ENCODE results near the gene MUC5AC. TPM values are rescaled to one million over a fixed set of nuclear protein-coding genes. Genes with fewer than 3 reads are reported as not detected.
A peak's percentile ranks its signal among the peaks of the same experiment; 100 is the strongest.

MUC5AC gene, protein sequence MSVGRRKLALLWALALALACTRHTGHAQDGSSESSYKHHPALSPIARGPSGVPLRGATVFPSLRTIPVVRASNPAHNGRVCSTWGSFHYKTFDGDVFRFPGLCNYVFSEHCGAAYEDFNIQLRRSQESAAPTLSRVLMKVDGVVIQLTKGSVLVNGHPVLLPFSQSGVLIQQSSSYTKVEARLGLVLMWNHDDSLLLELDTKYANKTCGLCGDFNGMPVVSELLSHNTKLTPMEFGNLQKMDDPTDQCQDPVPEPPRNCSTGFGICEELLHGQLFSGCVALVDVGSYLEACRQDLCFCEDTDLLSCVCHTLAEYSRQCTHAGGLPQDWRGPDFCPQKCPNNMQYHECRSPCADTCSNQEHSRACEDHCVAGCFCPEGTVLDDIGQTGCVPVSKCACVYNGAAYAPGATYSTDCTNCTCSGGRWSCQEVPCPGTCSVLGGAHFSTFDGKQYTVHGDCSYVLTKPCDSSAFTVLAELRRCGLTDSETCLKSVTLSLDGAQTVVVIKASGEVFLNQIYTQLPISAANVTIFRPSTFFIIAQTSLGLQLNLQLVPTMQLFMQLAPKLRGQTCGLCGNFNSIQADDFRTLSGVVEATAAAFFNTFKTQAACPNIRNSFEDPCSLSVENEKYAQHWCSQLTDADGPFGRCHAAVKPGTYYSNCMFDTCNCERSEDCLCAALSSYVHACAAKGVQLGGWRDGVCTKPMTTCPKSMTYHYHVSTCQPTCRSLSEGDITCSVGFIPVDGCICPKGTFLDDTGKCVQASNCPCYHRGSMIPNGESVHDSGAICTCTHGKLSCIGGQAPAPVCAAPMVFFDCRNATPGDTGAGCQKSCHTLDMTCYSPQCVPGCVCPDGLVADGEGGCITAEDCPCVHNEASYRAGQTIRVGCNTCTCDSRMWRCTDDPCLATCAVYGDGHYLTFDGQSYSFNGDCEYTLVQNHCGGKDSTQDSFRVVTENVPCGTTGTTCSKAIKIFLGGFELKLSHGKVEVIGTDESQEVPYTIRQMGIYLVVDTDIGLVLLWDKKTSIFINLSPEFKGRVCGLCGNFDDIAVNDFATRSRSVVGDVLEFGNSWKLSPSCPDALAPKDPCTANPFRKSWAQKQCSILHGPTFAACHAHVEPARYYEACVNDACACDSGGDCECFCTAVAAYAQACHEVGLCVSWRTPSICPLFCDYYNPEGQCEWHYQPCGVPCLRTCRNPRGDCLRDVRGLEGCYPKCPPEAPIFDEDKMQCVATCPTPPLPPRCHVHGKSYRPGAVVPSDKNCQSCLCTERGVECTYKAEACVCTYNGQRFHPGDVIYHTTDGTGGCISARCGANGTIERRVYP (N-terminal part only)
- not detected in 2 replicates for total RNA-seq (2016; rRNA removed; fragmentation: Illumina TruSeq; extraction: Trizol)
- total RNA-seq (2016; cell fraction: cytosol; rRNA removed; fragmentation: Illumina TruSeq; extraction: Trizol; ENCODE audit: low read depth) = not detected in 2 replicates
- total RNA-seq (2016; cell fraction: insoluble cytoplasmic fraction; rRNA removed; fragmentation: Illumina TruSeq; extraction: Trizol) = not detected in 2 replicates
- not detected in 2 replicates for total RNA-seq (2016; cell fraction: membrane; rRNA removed; fragmentation: Illumina TruSeq; extraction: Trizol)
- not detected in 2 replicates for total RNA-seq (2016; cell fraction: nucleus; rRNA removed; fragmentation: Illumina TruSeq; extraction: Trizol)
- polyA plus RNA-seq (2011; rRNA removed) = under 0.01 TPM in 2 replicates
- under 0.01 TPM in 1 of 2 replicates, not detected in the other for polyA plus RNA-seq (2011; cell fraction: cytosol; rRNA removed)
- 0.02 TPM in 2 replicates for polyA plus RNA-seq (2011; cell fraction: nucleus; rRNA removed)
- not detected in 2 replicates for polyA plus RNA-seq (2012)
- polyA plus RNA-seq (2016; cell fraction: cytosol; fragmentation: Illumina TruSeq; extraction: Trizol; ENCODE audit: low read depth) = not detected in 2 replicates
- polyA plus RNA-seq (2016; cell fraction: insoluble cytoplasmic fraction; fragmentation: Illumina TruSeq; extraction: Trizol; ENCODE audit: low read depth) = not detected in 2 replicates
- polyA plus RNA-seq (2016; cell fraction: membrane; fragmentation: Illumina TruSeq; extraction: Trizol; ENCODE audit: low read depth) = not detected in 2 replicates
- polyA plus RNA-seq (2016; cell fraction: nucleus; fragmentation: Illumina TruSeq; extraction: Trizol; ENCODE audit: insufficient read depth, low read depth) = 0.03 TPM in 1 of 2 replicates, not detected in the other
- not detected in 2 replicates for polyA minus RNA-seq (2011; rRNA and poly(A)+ RNA removed; ENCODE audit: low replicate concordance)
- polyA minus RNA-seq (2011; cell fraction: cytosol; rRNA and poly(A)+ RNA removed) = not detected in 2 replicates
- polyA minus RNA-seq (2011; cell fraction: nucleus; rRNA and poly(A)+ RNA removed) = not detected in 2 replicates
- percentile 3 among the genes with signal in this experiment for Bru-seq, nascent RNA
- not detected for BruChase-seq, experiment 1, labeled RNA remaining after a 6-hour chase
- BruChase-seq, experiment 2, labeled RNA remaining after a 2-hour chase = percentile 6 among the genes with signal in this experiment
- long read RNA-seq, experiment 1 = 0 reads
- long read RNA-seq, experiment 2 = 0 reads

DNA sequence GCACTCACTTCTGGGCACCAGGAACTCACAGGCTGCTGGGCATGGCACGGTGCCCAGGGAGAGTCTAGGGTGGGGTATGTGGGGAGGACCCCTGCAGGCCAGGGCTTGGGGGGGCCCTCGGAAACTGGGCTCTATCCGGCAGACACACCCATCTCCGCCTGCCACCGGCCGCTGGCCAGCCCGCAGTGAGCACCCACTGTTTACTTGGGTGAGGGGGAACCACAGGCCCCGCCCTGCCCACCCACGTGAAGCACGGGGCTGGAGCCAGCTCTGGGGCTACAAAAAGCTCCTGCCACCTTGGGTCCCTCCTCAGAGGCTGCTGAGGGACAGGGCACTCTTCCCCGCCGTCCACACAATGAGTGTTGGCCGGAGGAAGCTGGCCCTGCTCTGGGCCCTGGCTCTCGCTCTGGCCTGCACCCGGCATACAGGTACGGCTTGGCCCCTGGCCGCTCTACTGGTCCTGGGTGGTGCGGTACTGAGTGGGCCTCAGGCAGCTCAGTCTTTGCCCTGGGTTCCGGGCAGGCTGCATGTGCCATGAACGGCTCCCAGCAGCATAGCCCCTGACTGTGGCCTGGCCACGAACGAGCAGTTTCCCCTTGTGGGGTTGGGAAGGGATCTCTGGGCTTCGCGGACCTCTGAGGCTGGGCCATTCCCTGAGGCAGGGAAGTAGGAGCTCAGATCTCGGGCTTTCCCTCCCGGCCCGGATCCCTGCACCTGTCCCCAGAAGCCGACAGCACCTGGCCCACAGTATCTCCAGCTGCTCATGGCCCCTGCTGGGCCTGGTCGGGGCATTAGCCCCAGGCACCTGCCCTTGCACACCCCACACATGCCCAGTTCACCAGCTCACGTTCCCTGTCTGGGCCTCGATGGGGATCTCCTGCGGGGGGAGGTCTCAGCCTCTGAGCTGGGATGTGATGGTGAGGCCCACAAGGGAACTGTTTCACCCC, at the start of gene MUC5AC:
Gene MUC5AC, plus strand, starts transcription at position 309 of the 947 bp plus-strand sequence. Its CDS starts 47 bp downstream, at position 356.
- ATAC-seq (no peak; the same call in 2 of the 3 replicates), DNase-seq (ENCODE audit: low spot score) (no peak), FAIRE-seq (no peak)
- H3K4me1 ChIP-seq (ENCODE audit: insufficient read depth, low read length) = peaks cover 15% of the 10 kb centered on the region
- TF ChIP-seq TAF1 (CRISPR knock-in tag; IDR thresholded peaks at IDR 0.05) (no peak), HNRNPK (IDR thresholded peaks at IDR 0.05; ENCODE audit: low read depth, low read length, poor library complexity, severe bottlenecking) (no peak), TP53 (CRISPR knock-in tag; conservative IDR thresholded peaks at IDR 0.05) (no peak), GLI4 (CRISPR knock-in tag; IDR thresholded peaks at IDR 0.05; ENCODE audit: borderline replicate concordance) (no peak), ZNF7 (CRISPR knock-in tag; IDR thresholded peaks at IDR 0.05) (no peak), ZNF501 (CRISPR knock-in tag; IDR thresholded peaks at IDR 0.05) (no peak), ZBTB42 (CRISPR knock-in tag; IDR thresholded peaks at IDR 0.05) (no peak), PLRG1 (conservative IDR thresholded peaks at IDR 0.05) (no peak)
- in situ Hi-C loops (cut with HindIII; ENCODE audit: extremely low pct_ligation_motif_present, low pct_unique_long_range_greater_than_20kb) (no loop called here), intact Hi-C loops (cut with micrococcal nuclease; ENCODE audit: unreplicated experiment) (no loop called here)
- ChIA-PET CTCF (ENCODE audit: low intra/inter-chr PET ratio, low total read pairs) (no interaction called here), POLR2A (no interaction called here)
- no peak within 1 kb of the TSS for H3K4me3 ChIP-seq (replicated peaks in 1 of 3; ENCODE audit: insufficient read depth in 1 of 3, low read depth in 2 of 3, low read length in 3 of 3)
- no peaks in the 10 kb centered on the region for H4K20me1 ChIP-seq (ENCODE audit: insufficient read depth, low read length)
- no CpG with 5 or more reads among the region's 32 CpGs for WGBS (ENCODE audit: low lambda C conversion rate)
- H3K79me2 ChIP-seq (ENCODE audit: insufficient read depth, low read length) = no peaks in the 10 kb centered on the region
- no peak within 1 kb of the TSS for H3K27ac ChIP-seq (ENCODE audit: extremely low read length, insufficient read depth, low read length)
- H3K9ac ChIP-seq (ENCODE audit: insufficient read depth, low read depth, low read length) = no peak within 1 kb of the TSS
- H2AFZ ChIP-seq (ENCODE audit: low read length) = no peak within 1 kb of the TSS
- no peak within 1 kb of the TSS for H3K4me2 ChIP-seq (ENCODE audit: low read depth, low read length)
- no peaks in the 10 kb centered on the region for H3K9me3 ChIP-seq (ENCODE audit: low read length)
- H3K27me3 ChIP-seq (ENCODE audit: control insufficient read depth in 1 of 2, insufficient read depth in 2 of 2, low read length in 2 of 2) = peaks cover 23 to 59% of the 10 kb centered on the region in 2 experiments; a peak in 4 of 5 replicates
- no peaks in the 10 kb centered on the region for H3K36me3 ChIP-seq (replicated peaks in 1 of 2; ENCODE audit: control insufficient read depth in 1 of 2, insufficient read depth in 2 of 2, low read length in 2 of 2)
- BruUV-seq (replicated peaks) = no TSS peak

Measured in HepG2 (cell line).